Measurements from ENCODE around the gene SH3RF2. TPM values are rescaled to one million over a fixed set of nuclear protein-coding genes. Genes with fewer than 3 reads are reported as not detected.

The SH3RF2 gene
- total and polyA plus RNA-seq, 10 of the 15 experiments (the other 5 are each of a cell fraction or from before 2014, with no cell fraction given) = 0.15 TPM; not detected in 9

GRCh38 chr5:146068206-146068605 lies 131.8 kb downstream of the SH3RF2 start:
- TF ChIP-seq KDM1A (IDR thresholded peaks at IDR 0.05; ENCODE audit: borderline replicate concordance) (no peak), BCL11A (IDR thresholded peaks at IDR 0.05; ENCODE audit: low read depth, low read length) (no peak), SREBF1 (IDR thresholded peaks at IDR 0.05; ENCODE audit: low read length) (no peak), KLF5 (IDR thresholded peaks at IDR 0.05; ENCODE audit: partially characterized antibody) (no peak)
- Histone ChIP-seq H3K27me3 (replicated peaks in 1 of 2; ENCODE audit: control insufficient read depth in 2 of 2, insufficient read depth in 2 of 2, low read length in 1 of 2) (no peaks in the 10 kb centered on the region), H3K4me1 (ENCODE audit: control insufficient read depth, insufficient read depth, low read length) (peaks cover 20% of the 10 kb centered on the region), H3K79me2 (ENCODE audit: control insufficient read depth, insufficient read depth, low read length) (no peaks in the 10 kb centered on the region), H3K4me3 (no peak overlapping the region), H3K27ac (ENCODE audit: control insufficient read depth, insufficient read depth) (no peak overlapping the region), H4K20me1 (ENCODE audit: control insufficient read depth, insufficient read depth) (no peaks in the 10 kb centered on the region), H3K9me3 (replicated peaks; ENCODE audit: control insufficient read depth, insufficient read depth, low read length) (no peaks in the 10 kb centered on the region), H2AFZ (ENCODE audit: control insufficient read depth, low read depth, low read length) (no peak overlapping the region), H3K4me2 (ENCODE audit: control insufficient read depth, insufficient read depth) (no peak overlapping the region), H3K36me3 (ENCODE audit: control insufficient read depth in 2 of 2, insufficient read depth in 2 of 2, low read length in 1 of 2) (no peaks in the 10 kb centered on the region), H3K9ac (ENCODE audit: control insufficient read depth, insufficient read depth, low read length) (no peak overlapping the region)
- in situ Hi-C loops (cut with MboI) (no loop called here), intact Hi-C loops (cut with micrococcal nuclease; ENCODE audit: unreplicated experiment) (no loop called here)
- FAIRE-seq (no peak), DNase-seq (ENCODE audit: low read depth, low spot score) (no peak), ATAC-seq (no peak)
- 86% methylated on average over 9 of the region's 9 CpGs for WGBS (ENCODE audit: insufficient coverage, insufficient replicate concordance, low lambda C conversion rate, missing lambda C conversion rate)
- ChIA-PET RAD21 (ENCODE audit: unreplicated experiment) (no interaction called here), SMC1A (ENCODE audit: uncharacterized antibody, unreplicated experiment) (no interaction called here), POLR2A (no interaction called here), CTCF (no interaction called here)
- BruUV-seq (replicated peaks) = no TSS peak

- H3K27me3 ChIP-seq (replicated peaks in 1 of 2; ENCODE audit: control insufficient read depth in 2 of 2, insufficient read depth in 2 of 2, low read length in 1 of 2) = no peaks in the 10 kb centered on the region
- H3K4me1 ChIP-seq (ENCODE audit: control insufficient read depth, insufficient read depth, low read length) = peaks cover 20% of the 10 kb centered on the region
- CTCF ChIA-PET = no interaction called here
- H3K4me2 ChIP-seq (ENCODE audit: control insufficient read depth, insufficient read depth) = peak overlapping the region; percentile 63; the same call in 1 of the 2 replicates
- no peaks in the 10 kb centered on the region for H4K20me1 ChIP-seq (ENCODE audit: control insufficient read depth, insufficient read depth)
- no peak overlapping the region for H2AFZ ChIP-seq (ENCODE audit: control insufficient read depth, low read depth, low read length)
- ATAC-seq = peak; percentile 68
- intact Hi-C loops (cut with micrococcal nuclease; ENCODE audit: unreplicated experiment) (no loop called here), in situ Hi-C loops (cut with MboI) (no loop called here)
- H3K4me3 ChIP-seq = peak overlapping the region; percentile 2; the same call in 1 of the 2 replicates
- no peaks in the 10 kb centered on the region for H3K36me3 ChIP-seq (ENCODE audit: control insufficient read depth in 2 of 2, insufficient read depth in 2 of 2, low read length in 1 of 2)
- DNase-seq (ENCODE audit: low read depth, low spot score) = no peak
- 75% methylated on average over 6 of the region's 6 CpGs for WGBS (ENCODE audit: insufficient coverage, insufficient replicate concordance, low lambda C conversion rate, missing lambda C conversion rate)
- RAD21 ChIA-PET (ENCODE audit: unreplicated experiment) = no interaction called here
- H3K9me3 ChIP-seq (replicated peaks; ENCODE audit: control insufficient read depth, insufficient read depth, low read length) = no peaks in the 10 kb centered on the region
- POLR2A ChIA-PET = no interaction called here
- H3K27ac ChIP-seq (ENCODE audit: control insufficient read depth, insufficient read depth) = 0 out of 2 replicates have a peak overlapping the region, but pooled peaks have one; percentile 20
- BruUV-seq (replicated peaks) = no TSS peak
- no peak overlapping the region for H3K9ac ChIP-seq (ENCODE audit: control insufficient read depth, insufficient read depth, low read length)
- no peaks in the 10 kb centered on the region for H3K79me2 ChIP-seq (ENCODE audit: control insufficient read depth, insufficient read depth, low read length)
- SMC1A ChIA-PET (ENCODE audit: uncharacterized antibody, unreplicated experiment) = no interaction called here
- peak; percentile 81 for FAIRE-seq
- TF ChIP-seq RELA (IDR thresholded peaks at IDR 0.05; ENCODE audit: borderline replicate concordance, partially characterized antibody) (no peak), MYC (IDR thresholded peaks at IDR 0.05; ENCODE audit: insufficient read depth, insufficient read length, insufficient replicate concordance, low read length, severe bottlenecking) (no peak), FOXM1 (IDR thresholded peaks at IDR 0.05; ENCODE audit: low read depth, low read length) (no peak), ETV6 (conservative IDR thresholded peaks at IDR 0.05 in 1 of 2, IDR thresholded peaks at IDR 0.05 in 1 of 2; ENCODE audit: borderline replicate concordance in 1 of 2, low read depth in 1 of 2) (no peak), YY1 (IDR thresholded peaks at IDR 0.05; ENCODE audit: low read depth, low read length) (no peak), MTA2 (IDR thresholded peaks at IDR 0.05; ENCODE audit: low read depth) (no peak), IRF4 (IDR thresholded peaks at IDR 0.05; ENCODE audit: low read depth, low read length) (no peak), SMAD1 (IDR thresholded peaks at IDR 0.05; ENCODE audit: low read depth, partially characterized antibody) (no peak), STAT3 (IDR thresholded peaks at IDR 0.05; ENCODE audit: low read depth, low read length) (no peak), BHLHE40 (IDR thresholded peaks at IDR 0.05; ENCODE audit: borderline replicate concordance in 1 of 2, low read depth in 2 of 2, low read length in 1 of 2) (no peak), BMI1 (IDR thresholded peaks at IDR 0.05; ENCODE audit: borderline replicate concordance) (no peak), SRF (IDR thresholded peaks at IDR 0.05; ENCODE audit: low read depth in 2 of 2, low read length in 2 of 2) (no peak)
Observed at GRCh38 chr5:146068977-146069779, 132.8 kb downstream of the SH3RF2 start.

All from GM12878 (cell line).